Esophagus muscularis mucosa (tissue), 4 donors: ENCODE results near the gene VPS26C.

Experiments
- CTCF ChIP-seq, 3 experiments: fragments of 200-600 bp in 2 of 3; fragments of 450-650 bp in 1 of 3; sonication (generic) in 2 of 3; IDR thresholded peaks; one replicate each; pipeline ENCODE4 v1.5.1; 2017 to 2019; ENCODE audit warnings: antibody characterized with exemption in 3 of 3, mild to moderate bottlenecking in 2 of 3, moderate library complexity in 1 of 3
- EP300 ChIP-seq: sonication (generic); formaldehyde crosslinking; IDR thresholded peaks from one replicate; pipeline ENCODE4 v1.6.1; 2017; ENCODE audit warnings: antibody characterized with exemption
- POLR2A ChIP-seq: fragments of 450-650 bp; IDR thresholded peaks from one replicate; pipeline ENCODE4 v1.6.1; 2017; ENCODE audit warnings: antibody characterized with exemption, moderate library complexity, mild to moderate bottlenecking, low read depth
- POLR2AphosphoS5 ChIP-seq, 2 donors: sonication (generic); formaldehyde crosslinking; IDR thresholded peaks; one replicate each; pipeline ENCODE4 v1.6.1; 2017; ENCODE audit warnings: antibody characterized with exemption in 2 of 2

- TF ChIP-seq CTCF (IDR thresholded peaks at IDR 0.05) (no peak), EP300 (no peak), POLR2AphosphoS5 (IDR thresholded peaks at IDR 0.05) (no peak), POLR2A (no peak)
Observed at GRCh38 chr21:37281579-37281978, 14.4 kb upstream of the VPS26C start.
